ENCODE data around the gene NOL6.

GRCh38 chr9:33414268-33414667 is 59.5 kb downstream of the NOL6 start:
- TF ChIP-seq JUN (CRISPR knock-in tag; IDR thresholded peaks at IDR 0.05) (no peak), ZNF484 (CRISPR knock-in tag; IDR thresholded peaks at IDR 0.05; ENCODE audit: borderline replicate concordance, low read depth) (no peak), EED (CRISPR knock-in tag; IDR thresholded peaks at IDR 0.05) (no peak), NR1H2 (CRISPR knock-in tag; IDR thresholded peaks at IDR 0.05; ENCODE audit: borderline replicate concordance, low read depth) (no peak), MEIS1 (CRISPR knock-in tag; IDR thresholded peaks at IDR 0.05; ENCODE audit: borderline replicate concordance) (no peak), ELF3 (CRISPR knock-in tag; IDR thresholded peaks at IDR 0.05) (no peak), TAF15 (IDR thresholded peaks at IDR 0.05; ENCODE audit: low read depth, low read length, poor library complexity, severe bottlenecking) (no peak), POLR2A (IDR thresholded peaks at IDR 0.05; ENCODE audit: insufficient read depth in 1 of 2, low read depth in 2 of 2, low read length in 2 of 2) (no peak), ZNF816 (CRISPR knock-in tag; IDR thresholded peaks at IDR 0.05; ENCODE audit: borderline replicate concordance) (no peak), MED1 (CRISPR knock-in tag; IDR thresholded peaks at IDR 0.05) (no peak), ZNF766 (CRISPR knock-in tag; IDR thresholded peaks at IDR 0.05; ENCODE audit: borderline replicate concordance) (no peak)
- TF ChIP-seq, protein P1, sequence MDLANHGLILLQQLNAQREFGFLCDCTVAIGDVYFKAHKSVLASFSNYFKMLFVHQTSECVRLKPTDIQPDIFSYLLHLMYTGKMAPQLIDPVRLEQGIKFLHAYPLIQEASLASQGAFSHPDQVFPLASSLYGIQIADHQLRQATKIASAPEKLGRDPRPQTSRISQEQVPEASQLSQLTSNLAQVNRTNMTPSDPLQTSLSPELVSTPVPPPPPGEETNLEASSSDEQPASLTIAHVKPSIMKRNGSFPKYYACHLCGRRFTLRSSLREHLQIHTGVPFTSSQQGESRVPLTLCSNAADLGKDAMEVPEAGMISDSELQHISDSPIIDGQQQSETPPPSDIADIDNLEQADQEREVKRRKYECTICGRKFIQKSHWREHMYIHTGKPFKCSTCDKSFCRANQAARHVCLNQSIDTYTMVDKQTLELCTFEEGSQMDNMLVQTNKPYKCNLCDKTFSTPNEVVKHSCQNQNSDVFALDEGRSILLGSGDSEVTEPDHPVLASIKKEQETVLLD (CRISPR knock-in tag; IDR thresholded peaks at IDR 0.05; ENCODE audit: low read depth): no peak
- TF ChIP-seq, protein P2, sequence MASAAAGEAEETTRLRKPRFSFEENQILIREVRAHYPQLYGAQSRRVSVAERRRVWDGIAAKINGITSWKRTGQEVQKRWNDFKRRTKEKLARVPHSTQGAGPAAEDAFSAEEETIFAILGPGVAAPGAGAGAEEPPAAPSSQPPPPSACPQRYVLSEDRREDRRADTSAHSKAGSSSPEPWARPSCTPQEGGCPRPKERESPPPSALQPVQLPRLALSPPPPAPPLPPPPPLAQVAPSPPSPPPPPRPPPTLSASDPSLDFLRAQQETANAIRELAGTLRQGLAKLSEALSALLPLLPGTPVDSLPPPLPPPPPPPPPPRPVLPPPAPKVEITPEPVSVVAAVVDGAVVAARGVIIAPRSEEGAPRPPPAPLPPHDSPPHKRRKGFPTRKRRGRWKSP (CRISPR knock-in tag; IDR thresholded peaks at IDR 0.05): no peak
- TF ChIP-seq, protein P3, sequence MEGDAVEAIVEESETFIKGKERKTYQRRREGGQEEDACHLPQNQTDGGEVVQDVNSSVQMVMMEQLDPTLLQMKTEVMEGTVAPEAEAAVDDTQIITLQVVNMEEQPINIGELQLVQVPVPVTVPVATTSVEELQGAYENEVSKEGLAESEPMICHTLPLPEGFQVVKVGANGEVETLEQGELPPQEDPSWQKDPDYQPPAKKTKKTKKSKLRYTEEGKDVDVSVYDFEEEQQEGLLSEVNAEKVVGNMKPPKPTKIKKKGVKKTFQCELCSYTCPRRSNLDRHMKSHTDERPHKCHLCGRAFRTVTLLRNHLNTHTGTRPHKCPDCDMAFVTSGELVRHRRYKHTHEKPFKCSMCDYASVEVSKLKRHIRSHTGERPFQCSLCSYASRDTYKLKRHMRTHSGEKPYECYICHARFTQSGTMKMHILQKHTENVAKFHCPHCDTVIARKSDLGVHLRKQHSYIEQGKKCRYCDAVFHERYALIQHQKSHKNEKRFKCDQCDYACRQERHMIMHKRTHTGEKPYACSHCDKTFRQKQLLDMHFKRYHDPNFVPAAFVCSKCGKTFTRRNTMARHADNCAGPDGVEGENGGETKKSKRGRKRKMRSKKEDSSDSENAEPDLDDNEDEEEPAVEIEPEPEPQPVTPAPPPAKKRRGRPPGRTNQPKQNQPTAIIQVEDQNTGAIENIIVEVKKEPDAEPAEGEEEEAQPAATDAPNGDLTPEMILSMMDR (CRISPR knock-in tag; IDR thresholded peaks at IDR 0.05): no peak

All from HepG2 (cell line).